Mucosa of rectum (tissue), 2 donors: ENCODE data around the gene PPP1R14C.
"Not testable (repeated sequence)": the region's sequence is repeated elsewhere in the genome, so short reads cannot be mapped to it uniquely, and the experiment has no call there.

Experiments used
- H3K27ac ChIP-seq, 2 donors: one replicate each; pipeline ENCODE4 v1.7.0; 2013; ENCODE audit warnings: inconsistent platforms in 2 of 2, low read depth in 2 of 2, low read length in 2 of 2
- H3K27me3 ChIP-seq, 2 donors: one replicate each; pipeline ENCODE4 v1.7.0; 2013; ENCODE audit warnings: low read length in 2 of 2; ENCODE audit not compliant: control insufficient read depth in 2 of 2, insufficient read depth in 2 of 2
- H3K36me3 ChIP-seq, 2 donors: one replicate each; pipeline ENCODE4 v1.7.0; 2013; ENCODE audit warnings: low read length in 2 of 2; ENCODE audit not compliant: control insufficient read depth in 2 of 2, insufficient read depth in 2 of 2
- H3K4me1 ChIP-seq, 2 donors: one replicate each; pipeline ENCODE4 v1.7.0; 2013; ENCODE audit warnings: low read length in 2 of 2, mild to moderate bottlenecking in 1 of 2; ENCODE audit not compliant: control insufficient read depth in 2 of 2, insufficient read depth in 2 of 2
- H3K4me3 ChIP-seq, 2 donors: one replicate each; pipeline ENCODE4 v1.7.0; 2013; ENCODE audit warnings: low read length in 2 of 2
- H3K9ac ChIP-seq, 2 donors: one replicate each; pipeline ENCODE4 v1.7.0; 2013; ENCODE audit warnings: low read length in 2 of 2, low read depth in 1 of 2, mild to moderate bottlenecking in 1 of 2
- H3K9me3 ChIP-seq, 2 donors: one replicate each; pipeline ENCODE4 v1.7.0; 2013; ENCODE audit warnings: low read length in 2 of 2; ENCODE audit not compliant: control insufficient read depth in 2 of 2
- donor health status: healthy.
- donor health status: Normal muscosa, but diverticular disease.

PPP1R14C gene

GRCh38 chr6:150238846-150239407 is 96.1 kb downstream of the PPP1R14C start:
- Histone ChIP-seq H3K9me3 (no peaks in the 10 kb centered on the region), H3K4me1 (no peaks in the 10 kb centered on the region), H3K9ac (peak overlapping the region in 1 of 2 donors; percentile 24), H3K36me3 (no peaks in the 10 kb centered on the region), H3K27ac (no peak overlapping the region), H3K4me3 (no peak overlapping the region), H3K27me3 (no peaks in the 10 kb centered on the region)

- not testable (repeated sequence) for H3K4me1 ChIP-seq, H3K4me3 ChIP-seq, H3K9me3 ChIP-seq, H3K36me3 ChIP-seq, H3K9ac ChIP-seq, H3K27me3 ChIP-seq, H3K27ac ChIP-seq
Measured at GRCh38 chr6:150241756-150242155, 98.9 kb downstream of the PPP1R14C start.

- Histone ChIP-seq H3K4me1 (no peaks in the 10 kb centered on the region), H3K9ac (no peak overlapping the region), H3K4me3 (no peak overlapping the region), H3K36me3 (no peaks in the 10 kb centered on the region), H3K9me3 (peaks cover 0 to 10% of the 10 kb centered on the region in 2 donors), H3K27ac (no peak overlapping the region), H3K27me3 (no peaks in the 10 kb centered on the region)
Measured at GRCh38 chr6:150243620-150244314, 100.9 kb downstream of the PPP1R14C start.

GRCh38 chr6:150245148-150245935 is 102.5 kb downstream of the PPP1R14C start:
- Histone ChIP-seq H3K36me3 (peaks cover 0 to 6% of the 10 kb centered on the region in 2 donors), H3K9me3 (peaks cover 0 to 10% of the 10 kb centered on the region in 2 donors), H3K9ac (no peak overlapping the region), H3K4me3 (no peak overlapping the region), H3K27ac (no peak overlapping the region), H3K4me1 (no peaks in the 10 kb centered on the region), H3K27me3 (no peaks in the 10 kb centered on the region)

GRCh38 chr6:150247803-150248202 is 105.0 kb downstream of the PPP1R14C start:
- H3K9me3 ChIP-seq: peaks cover 0 to 10% of the 10 kb centered on the region in 2 donors
- no peak overlapping the region for H3K4me3 ChIP-seq
- peaks cover 0 to 6% of the 10 kb centered on the region in 2 donors for H3K36me3 ChIP-seq
- no peaks in the 10 kb centered on the region for H3K27me3 ChIP-seq
- H3K9ac ChIP-seq: no peak overlapping the region
- H3K27ac ChIP-seq: no peak overlapping the region
- no peaks in the 10 kb centered on the region for H3K4me1 ChIP-seq

GRCh38 chr6:150248300-150248699 is 105.5 kb downstream of the PPP1R14C start:
- Histone ChIP-seq H3K36me3 (peaks cover 0 to 6% of the 10 kb centered on the region in 2 donors), H3K27me3 (no peaks in the 10 kb centered on the region), H3K4me1 (no peaks in the 10 kb centered on the region), H3K27ac (no peak overlapping the region), H3K9ac (no peak overlapping the region), H3K9me3 (peaks cover 0 to 10% of the 10 kb centered on the region in 2 donors), H3K4me3 (no peak overlapping the region)

- Histone ChIP-seq H3K4me3 (no peak overlapping the region), H3K27ac (no peak overlapping the region), H3K36me3 (peaks cover 0 to 6% of the 10 kb centered on the region in 2 donors), H3K9ac (no peak overlapping the region), H3K27me3 (no peaks in the 10 kb centered on the region), H3K4me1 (no peaks in the 10 kb centered on the region), H3K9me3 (peaks cover 0 to 10% of the 10 kb centered on the region in 2 donors)
Measured at GRCh38 chr6:150249261-150249660, 106.4 kb downstream of the PPP1R14C start.

- no peak overlapping the region for H3K9ac ChIP-seq
- no peaks in the 10 kb centered on the region for H3K27me3 ChIP-seq
- H3K4me3 ChIP-seq: no peak overlapping the region
- no peaks in the 10 kb centered on the region for H3K4me1 ChIP-seq
- peaks cover 0 to 10% of the 10 kb centered on the region in 2 donors for H3K9me3 ChIP-seq
- H3K27ac ChIP-seq: no peak overlapping the region
- peaks cover 0 to 6% of the 10 kb centered on the region in 2 donors for H3K36me3 ChIP-seq
Measured at GRCh38 chr6:150250826-150251225, 108.0 kb downstream of the PPP1R14C start.

- Histone ChIP-seq H3K27ac (no peak overlapping the region), H3K9ac (no peak overlapping the region), H3K9me3 (peaks cover 0 to 10% of the 10 kb centered on the region in 2 donors), H3K36me3 (peaks cover 0 to 6% of the 10 kb centered on the region in 2 donors), H3K4me3 (no peak overlapping the region), H3K4me1 (no peaks in the 10 kb centered on the region), H3K27me3 (no peaks in the 10 kb centered on the region)
Measured at GRCh38 chr6:150251566-150252186, 108.8 kb downstream of the PPP1R14C start.
